Chondrocyte (in vitro differentiated cells): ENCODE data around the gene ARHGEF17. TPM values are rescaled to one million over a fixed set of nuclear protein-coding genes. Genes with fewer than 3 reads are reported as not detected.
"Not testable (repeated sequence)": the region's sequence is repeated elsewhere in the genome, so short reads cannot be mapped to it uniquely, and the experiment has no call there.

ENCODE experiments used
- DNase-seq: peaks from one replicate; pipeline ENCODE4 v3.0.0; 2021; ENCODE audit warnings: mixed read lengths, low spot score
- H3K27ac Mint-ChIP-seq: one replicate; pipeline ENCODE4 v1.8.0; 2021; ENCODE audit warnings: mild to moderate bottlenecking, moderate library complexity, mixed read lengths; ENCODE audit not compliant: unreplicated experiment
- H3K27me3 Mint-ChIP-seq: 2 replicates; pipeline ENCODE4 v1.8.0; 2021; ENCODE audit warnings: low read depth, mixed read lengths
- H3K36me3 Mint-ChIP-seq: 2 replicates; pipeline ENCODE4 v1.8.0; 2021; ENCODE audit warnings: low read depth, mixed read lengths
- H3K4me1 Mint-ChIP-seq: 2 replicates; pipeline ENCODE4 v1.8.0; 2021; ENCODE audit warnings: low read depth, mild to moderate bottlenecking, mixed read lengths
- H3K4me3 Mint-ChIP-seq: one replicate; pipeline ENCODE4 v1.8.0; 2021; ENCODE audit warnings: mild to moderate bottlenecking, moderate library complexity, mixed read lengths; ENCODE audit not compliant: unreplicated experiment
- H3K9me3 Mint-ChIP-seq: 2 replicates; pipeline ENCODE4 v1.8.0; 2021; ENCODE audit warnings: low read depth, mixed read lengths
- CTCF ChIP-seq: fragments of 200-600 bp; sonication (generic); IDR thresholded peaks from 2 replicates; pipeline ENCODE4 v1.5.0; 2021; ENCODE audit warnings: antibody characterized with exemption, mild to moderate bottlenecking, moderate library complexity
- total RNA-seq: library from RNA; stranded (reverse); gene quantifications from 3 replicates; pipeline ENCODE4 v1.2.1, GENCODE V29; 2021

ARHGEF17 gene
- total RNA-seq, 1 donor from 2014 or later, result 114 TPM

GRCh38 chr11:73271936-73272679 lies 36.0 kb upstream of the ARHGEF17 start, which contains the start of gene P2RY6:
P2RY6 (plus strand) TSS chr11:73272338; CDS start chr11:73296519, 24,181 bp downstream.
- Mint-ChIP-seq H3K9me3 (no peaks in the 10 kb centered on the region), H3K4me1 (peaks cover 8% of the 10 kb centered on the region), H3K27me3 (no peaks in the 10 kb centered on the region), H3K36me3 (no peaks in the 10 kb centered on the region), H3K27ac (no peak within 1 kb of the TSS), H3K4me3 (no peak within 1 kb of the TSS)
- DNase-seq, result no peak
- no peak for TF ChIP-seq CTCF

- H3K36me3 Mint-ChIP-seq, result no peaks in the 10 kb centered on the region
- TF ChIP-seq CTCF, result no peak
- H3K4me3 Mint-ChIP-seq, result no peak overlapping the region
- no peak for DNase-seq
- H3K4me1 Mint-ChIP-seq, result peaks cover 8% of the 10 kb centered on the region
- H3K9me3 Mint-ChIP-seq, result no peaks in the 10 kb centered on the region
- no peaks in the 10 kb centered on the region for H3K27me3 Mint-ChIP-seq
- no peak overlapping the region for H3K27ac Mint-ChIP-seq
These were observed 35.4 kb upstream of the ARHGEF17 start for GRCh38 chr11:73272680-73273038.

GRCh38 chr11:73273222-73273895 lies 34.7 kb upstream of the ARHGEF17 start:
- Mint-ChIP-seq H3K27me3 (no peaks in the 10 kb centered on the region), H3K27ac (no peak overlapping the region), H3K36me3 (no peaks in the 10 kb centered on the region), H3K4me3 (no peak overlapping the region), H3K4me1 (peaks cover 8% of the 10 kb centered on the region), H3K9me3 (no peaks in the 10 kb centered on the region)
- DNase-seq, result no peak
- TF ChIP-seq CTCF, result no peak

GRCh38 chr11:73274191-73274590 lies 33.9 kb upstream of the ARHGEF17 start:
- H3K4me3 Mint-ChIP-seq, H3K9me3 Mint-ChIP-seq, H3K4me1 Mint-ChIP-seq, H3K36me3 Mint-ChIP-seq, H3K27ac Mint-ChIP-seq, DNase-seq, H3K27me3 Mint-ChIP-seq: not testable (repeated sequence)

- Mint-ChIP-seq H3K27ac (no peak overlapping the region), H3K36me3 (no peaks in the 10 kb centered on the region), H3K4me1 (peaks cover 8% of the 10 kb centered on the region), H3K27me3 (no peaks in the 10 kb centered on the region), H3K4me3 (no peak overlapping the region), H3K9me3 (no peaks in the 10 kb centered on the region)
- no peak for TF ChIP-seq CTCF
- DNase-seq, result no peak
These were observed 33.2 kb upstream of the ARHGEF17 start for GRCh38 chr11:73274722-73275380.
